ENCODE data around the gene FOXK1.

FOXK1 gene

DNA sequence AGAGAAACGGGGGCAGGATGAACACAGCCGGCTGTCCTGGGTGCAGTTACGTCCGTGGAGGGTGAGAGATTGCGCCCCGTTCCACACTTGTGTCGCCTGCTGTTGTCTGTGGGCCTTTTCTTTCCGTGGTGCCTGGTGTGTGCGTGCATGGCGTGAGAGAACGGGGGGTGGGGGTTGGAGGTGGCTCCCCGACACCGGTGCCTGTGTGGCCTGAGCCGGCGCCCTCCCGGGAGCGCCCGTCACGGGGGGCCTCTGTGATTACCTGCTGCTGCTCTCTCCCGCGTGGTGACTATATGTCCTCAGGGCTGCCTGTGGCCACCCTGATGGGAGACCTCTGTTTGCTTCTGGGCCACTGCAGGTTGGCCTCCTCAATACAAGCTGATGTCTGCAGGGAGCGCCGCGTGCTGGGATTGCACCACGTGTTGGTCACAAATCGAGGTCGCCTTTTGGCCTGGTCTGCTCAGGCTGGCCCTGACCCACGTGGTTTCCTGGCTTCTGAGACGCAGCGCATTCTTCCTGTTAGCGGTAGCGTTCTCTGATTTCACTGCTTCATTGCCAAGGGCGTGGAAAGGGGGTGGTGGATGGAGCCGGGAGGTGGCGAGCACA is 82.4 kb downstream of the FOXK1 start:
- no peak for DNase-seq (ENCODE audit: low read depth in 2 of 2)

DNA sequence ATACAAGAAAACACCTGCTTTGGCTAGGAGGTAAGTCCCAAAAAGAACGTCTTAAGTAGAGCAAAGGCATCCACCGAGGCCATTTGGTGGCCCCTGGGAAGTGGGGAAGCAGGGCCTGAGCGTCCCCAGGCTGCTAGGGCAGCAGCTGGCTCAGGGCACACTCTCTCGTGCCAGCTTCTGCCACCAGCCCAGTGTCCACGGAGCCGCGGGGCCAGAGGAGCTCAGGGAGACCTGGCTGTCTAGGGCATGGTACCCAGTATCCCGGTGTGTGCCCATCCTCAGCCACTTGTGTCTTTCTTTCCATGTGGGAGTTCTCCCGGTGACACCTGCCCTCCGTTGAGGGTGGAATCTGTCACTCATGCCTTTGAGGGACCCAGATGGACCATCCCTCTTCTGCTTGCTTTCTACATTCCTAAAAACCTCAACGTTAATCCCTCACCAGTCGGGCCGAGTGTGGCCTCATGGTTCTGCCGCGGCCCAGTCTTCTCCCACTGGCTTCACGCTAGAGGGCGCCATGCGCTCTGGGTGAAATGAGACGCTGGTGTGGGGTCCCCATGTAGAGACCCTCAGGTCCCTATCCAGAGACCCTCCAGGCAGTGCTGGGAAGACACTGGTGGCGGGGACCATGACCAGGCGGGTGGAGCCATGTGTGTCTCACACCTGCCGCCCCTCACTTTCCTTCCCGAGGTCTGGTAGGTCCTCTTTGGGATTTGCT is 83.8 kb downstream of the FOXK1 start:
- DNase-seq (ENCODE audit: low read depth in 2 of 2) = no peak

DNA sequence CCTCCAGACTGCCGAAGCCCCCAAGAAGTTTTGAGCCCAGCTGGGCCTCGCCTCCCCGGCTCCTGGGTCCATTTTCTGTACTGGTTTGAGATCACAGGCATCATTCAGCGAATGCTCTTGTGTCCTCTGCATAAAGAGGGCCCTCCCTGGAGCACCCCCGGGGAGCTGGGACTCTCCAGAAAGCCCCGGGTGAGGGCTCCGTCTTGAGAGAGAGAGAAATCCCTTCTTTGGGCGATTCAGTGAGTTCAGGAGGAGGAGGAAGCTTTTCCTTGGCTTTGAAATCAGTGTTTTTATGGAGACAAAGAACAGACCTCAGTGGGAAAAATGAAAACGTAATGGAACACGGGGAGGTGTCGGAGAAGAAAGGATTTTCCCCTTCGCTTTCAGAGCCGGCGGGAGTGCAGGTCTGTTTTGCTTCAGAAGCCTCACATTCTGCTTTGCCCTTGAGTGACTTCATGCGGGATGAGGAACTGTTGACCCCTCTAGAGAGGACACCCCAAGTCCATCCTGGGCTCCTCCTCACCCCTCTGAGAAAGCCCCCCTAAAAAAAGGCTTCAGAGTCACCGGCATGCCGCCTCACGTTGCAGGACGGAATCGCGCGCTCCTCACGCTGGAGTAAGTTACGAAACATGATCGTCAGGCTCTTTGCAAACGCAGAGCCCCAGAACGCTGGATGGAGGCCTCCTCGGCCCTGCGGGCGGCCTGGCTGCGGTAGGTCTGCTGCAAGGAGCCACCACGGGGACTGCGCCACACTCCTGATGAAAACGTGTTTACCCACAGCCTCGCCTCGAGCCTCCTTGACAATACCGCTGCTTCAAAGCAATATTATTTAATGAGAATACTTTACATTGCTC is 84.8 kb downstream of the FOXK1 start:
- no peak for DNase-seq (ENCODE audit: low read depth in 2 of 2)

DNA sequence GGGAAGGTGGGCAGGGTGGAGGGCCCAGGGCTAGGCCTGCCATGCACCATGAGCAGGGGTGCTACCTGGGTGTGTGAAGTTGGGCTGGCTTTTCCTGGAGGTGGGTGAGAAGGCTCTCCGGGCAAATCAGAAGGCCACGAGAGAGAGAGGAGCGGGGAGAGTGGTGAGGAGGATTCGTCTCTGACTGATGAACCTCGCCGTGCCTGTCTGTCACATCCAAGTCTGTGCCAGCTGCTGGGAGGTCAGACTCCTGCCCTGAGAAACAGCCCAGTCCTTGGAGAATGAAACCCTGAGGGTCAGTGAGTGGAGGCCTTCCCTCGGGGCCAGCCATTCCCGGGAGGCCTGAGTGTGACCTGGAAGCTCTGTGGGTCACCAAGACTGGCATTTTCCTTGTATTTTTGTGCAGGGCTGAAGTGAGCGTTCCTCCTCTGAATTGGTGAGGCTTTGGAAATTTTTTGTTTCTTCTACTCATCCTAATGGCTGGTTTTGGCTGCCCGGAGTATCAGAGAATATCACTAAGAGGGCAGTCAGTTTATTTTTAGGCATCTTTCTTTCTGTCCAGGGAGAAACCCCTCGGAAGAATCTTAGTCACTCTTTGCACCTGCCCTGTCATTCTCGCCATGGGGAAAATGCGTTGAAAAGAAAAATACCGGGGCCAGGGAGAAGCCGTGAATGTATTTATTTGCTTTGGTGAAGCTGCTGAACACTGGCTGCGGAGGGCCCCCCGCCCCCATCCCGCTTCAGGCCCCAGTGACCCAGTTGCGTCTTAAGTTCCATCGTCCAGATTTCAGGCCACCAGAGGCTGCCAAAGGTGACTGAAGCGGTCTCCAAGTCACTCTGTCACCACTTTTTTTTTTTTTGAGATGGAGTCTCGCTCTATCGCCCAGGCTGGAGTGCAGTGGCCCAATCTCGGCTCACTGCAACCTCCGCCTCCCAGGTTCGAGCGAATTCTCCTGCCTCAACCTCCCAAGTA is 86.8 kb downstream of the FOXK1 start:
- no peak for DNase-seq (ENCODE audit: low read depth in 2 of 2)

DNA sequence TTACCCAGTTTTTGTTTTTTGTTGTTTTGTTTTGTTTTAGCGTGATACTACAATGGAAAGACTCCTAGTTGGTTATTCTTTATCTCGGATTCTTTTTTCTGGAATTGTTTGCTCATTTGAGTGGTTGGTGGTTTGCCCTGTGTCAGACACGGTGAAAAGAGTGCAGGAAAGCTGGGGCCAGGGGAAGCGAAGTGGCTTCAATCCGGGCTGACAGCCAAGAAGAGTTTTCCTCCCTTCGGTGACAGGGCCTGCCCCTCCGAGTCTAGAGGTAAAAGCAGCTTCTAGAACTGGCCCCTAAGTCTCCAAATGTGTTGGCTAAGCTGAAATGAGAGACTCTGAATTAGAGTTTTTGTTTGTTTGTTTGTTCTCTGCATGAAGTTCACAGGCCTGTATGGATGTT is 87.7 kb downstream of the FOXK1 start:
- DNase-seq (ENCODE audit: low read depth in 2 of 2) = no peak

DNA sequence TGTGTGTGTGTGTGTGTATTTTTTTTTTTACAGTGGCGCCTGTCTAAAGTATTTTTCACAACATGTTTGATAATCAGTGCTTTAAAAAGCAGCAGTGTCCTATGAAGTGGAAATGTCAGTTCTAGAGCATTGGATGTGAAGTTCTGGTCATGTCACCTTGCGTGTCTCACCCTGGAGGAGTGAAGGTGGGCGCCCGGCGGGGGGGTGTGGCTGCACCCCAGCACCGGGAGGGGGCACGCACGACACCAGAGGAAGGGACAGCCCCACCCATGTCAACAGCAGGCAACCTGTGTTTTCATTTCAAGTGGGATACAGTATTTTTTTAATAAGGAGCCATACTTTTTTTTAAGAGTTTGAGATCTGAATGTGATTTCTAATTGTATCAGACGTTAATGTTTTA is 88.8 kb downstream of the FOXK1 start:
- DNase-seq (ENCODE audit: low read depth in 2 of 2) = no peak

DNA sequence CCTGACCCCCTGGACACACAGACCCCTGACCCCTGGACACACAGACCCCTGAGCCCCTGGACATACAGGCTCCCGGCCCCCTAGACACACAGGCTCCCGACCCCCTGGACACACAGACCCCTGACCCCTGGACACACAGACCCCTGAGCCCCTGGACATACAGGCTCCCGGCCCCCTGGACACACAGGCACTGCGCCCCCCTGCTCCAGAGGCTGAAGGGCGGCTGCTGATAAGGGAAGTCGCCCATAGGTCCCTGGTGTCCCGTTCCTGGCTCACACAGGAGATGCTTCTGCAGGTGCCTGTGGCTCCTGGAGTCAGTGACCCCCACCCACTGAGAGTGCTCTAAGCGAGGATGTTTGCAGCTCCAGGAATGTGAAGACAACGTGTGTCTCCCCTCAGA is 89.6 kb downstream of the FOXK1 start:
- DNase-seq (ENCODE audit: low read depth in 2 of 2) = no peak

DNA sequence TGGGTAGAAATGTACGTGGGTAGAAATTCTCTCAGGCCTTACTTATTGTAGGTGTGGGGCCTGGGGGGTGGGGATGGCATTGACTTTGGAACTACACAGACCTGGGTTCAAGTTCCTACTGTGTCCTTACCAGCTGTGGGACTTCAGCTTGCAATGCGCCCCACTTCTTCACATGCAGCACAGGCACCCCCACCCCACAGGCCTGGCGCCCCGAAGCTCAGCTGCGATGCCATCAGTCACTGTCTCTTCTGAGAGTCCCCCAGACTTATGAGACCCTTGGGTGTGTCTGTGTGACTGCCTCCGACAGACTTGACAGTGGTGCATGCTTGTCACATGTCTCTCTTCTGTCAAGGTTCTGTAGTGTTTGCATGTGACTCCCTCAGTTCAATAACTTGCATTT is 90.2 kb downstream of the FOXK1 start:
- DNase-seq (ENCODE audit: low read depth in 2 of 2) = no peak

DNA sequence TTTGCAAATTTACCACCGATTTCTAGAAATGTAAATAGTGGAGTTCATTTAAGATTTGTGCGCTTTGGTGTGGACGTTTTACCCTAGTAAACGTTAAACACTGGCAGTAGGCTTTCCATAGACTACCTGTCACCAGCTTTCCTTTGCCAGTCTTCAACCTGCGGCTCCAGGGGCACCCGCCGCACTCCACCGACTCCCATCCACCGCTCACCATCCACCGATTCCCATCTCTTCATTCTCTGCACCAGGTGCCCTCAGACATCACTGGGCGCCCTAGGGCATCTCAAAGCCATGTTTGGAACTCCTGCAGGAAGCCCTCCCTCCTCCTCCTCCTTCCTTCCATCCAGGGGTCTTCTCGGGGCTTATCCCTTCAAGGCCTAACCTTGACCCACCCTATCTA is 91.9 kb downstream of the FOXK1 start:
- no peak for DNase-seq (ENCODE audit: low read depth in 2 of 2)

DNA sequence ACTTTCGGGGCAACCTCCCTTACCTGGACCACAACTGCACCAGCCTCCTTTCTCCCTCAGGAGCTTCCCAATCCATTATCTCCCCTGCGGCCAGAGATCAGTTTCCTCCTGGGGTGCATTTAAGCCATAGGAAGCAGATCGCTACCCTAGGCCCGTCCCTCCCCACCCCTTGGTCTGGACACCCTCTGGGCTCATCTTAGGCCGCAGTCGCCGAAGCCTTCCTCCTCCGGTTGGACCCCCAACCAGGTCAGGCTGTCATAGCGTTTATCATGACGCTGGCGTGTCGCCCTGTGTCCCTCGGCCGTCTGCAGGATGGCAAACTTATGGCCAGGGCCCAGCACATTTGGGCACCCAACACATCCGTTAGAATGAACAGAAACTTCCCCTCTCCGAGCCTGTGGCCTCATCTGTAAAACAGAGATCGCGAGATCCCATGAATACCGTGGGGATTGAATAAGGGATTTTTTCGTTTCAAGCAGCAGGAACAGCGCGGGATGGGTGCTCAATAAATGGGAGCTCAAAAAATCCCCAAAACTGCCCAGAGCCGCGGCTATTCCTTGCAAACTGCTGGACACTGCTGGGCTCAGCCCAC is 92.7 kb downstream of the FOXK1 start:
- DNase-seq (ENCODE audit: low read depth in 2 of 2) = no peak

DNA sequence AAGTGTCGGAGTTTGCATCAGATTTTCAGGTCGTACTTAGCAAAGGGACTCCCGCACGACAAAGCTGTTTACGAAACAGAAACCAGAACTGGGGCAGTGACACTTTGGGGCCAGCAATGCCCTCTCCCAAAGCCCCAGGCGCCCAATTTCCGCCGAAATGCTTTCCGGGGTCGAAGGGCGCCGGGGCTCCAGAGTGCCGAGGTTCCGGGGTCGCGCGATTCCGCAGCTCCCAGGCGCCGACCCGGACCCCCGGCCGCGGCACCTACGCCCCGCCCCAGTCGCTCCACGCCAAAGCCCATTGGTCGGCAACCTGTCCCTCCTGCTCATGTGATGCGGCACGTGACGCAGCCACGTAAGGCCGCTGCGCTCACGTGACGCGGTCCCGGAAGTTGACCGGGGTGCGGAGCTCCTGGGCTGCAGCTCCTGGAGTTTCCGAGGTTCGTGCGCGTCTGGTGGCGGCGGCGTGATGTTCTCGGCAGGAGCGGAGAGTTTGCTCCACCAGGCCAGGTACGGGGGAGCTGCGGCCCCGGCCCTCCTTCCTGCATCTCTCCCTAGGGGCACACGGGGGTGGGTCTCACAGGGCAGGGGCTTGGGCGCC is 93.3 kb downstream of the FOXK1 start, which contains the start of gene AP5Z1:
AP5Z1 (plus strand) TSS at position 374 of the 598 bp plus-strand sequence; CDS start at position 467, 93 bp downstream.
- DNase-seq (ENCODE audit: low read depth in 2 of 2) = peak; percentile 87 to 91

DNA sequence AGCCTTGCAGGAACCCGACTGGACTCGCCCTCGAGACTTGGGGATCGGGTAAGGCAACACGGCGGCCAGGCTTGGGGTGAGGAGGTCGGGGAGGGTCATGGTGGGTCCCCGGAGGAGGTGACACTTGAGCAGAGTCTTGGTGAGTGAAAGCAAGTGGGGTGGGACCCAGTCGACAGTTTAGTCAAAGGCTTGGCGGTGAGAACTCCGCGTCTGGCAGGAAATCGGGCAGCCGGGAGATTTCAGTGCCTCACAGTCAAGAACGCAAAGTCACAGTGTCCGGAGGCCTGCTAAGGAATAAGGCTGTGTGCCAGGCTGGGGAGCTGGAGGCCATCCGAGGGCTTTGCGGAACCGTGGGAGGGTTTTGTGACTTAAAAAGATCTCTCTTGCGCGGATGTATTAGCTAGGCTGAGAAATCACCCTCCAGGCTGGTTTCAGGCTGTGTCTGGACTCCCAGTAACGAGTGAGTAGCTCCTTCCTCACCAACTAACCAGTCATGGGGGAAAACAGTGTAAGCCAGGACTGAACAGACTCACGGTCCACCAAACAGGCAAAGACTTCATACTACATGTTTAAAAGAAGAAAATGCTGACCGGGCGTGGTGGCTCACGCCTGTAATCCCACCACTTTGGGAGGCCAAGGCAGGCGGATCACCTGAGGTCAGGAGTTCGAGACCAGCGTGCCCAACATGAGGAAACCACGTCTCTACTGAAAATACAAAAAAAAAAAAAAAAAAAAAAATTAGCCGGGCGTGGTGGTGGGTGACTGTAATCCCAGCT is 93.9 kb downstream of the FOXK1 start:
- peak in 1 of 2 donors; percentile 15 for DNase-seq (ENCODE audit: low read depth in 2 of 2)

DNA sequence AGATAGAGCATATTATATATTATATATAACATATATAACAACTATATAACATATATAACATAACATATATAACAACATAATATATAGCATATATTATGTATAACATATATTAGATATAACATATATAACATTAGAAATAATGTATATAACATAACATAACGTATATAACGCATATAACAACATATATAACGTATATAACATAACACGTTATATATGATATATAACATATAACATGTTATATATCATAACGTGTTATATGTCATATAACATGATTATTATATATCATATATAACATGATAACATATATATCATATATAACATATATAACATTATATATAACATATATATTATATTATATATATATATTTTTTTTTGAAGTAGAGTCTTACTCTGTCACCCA is 97.0 kb downstream of the FOXK1 start:
- no peak for DNase-seq (ENCODE audit: low read depth in 2 of 2)

DNA sequence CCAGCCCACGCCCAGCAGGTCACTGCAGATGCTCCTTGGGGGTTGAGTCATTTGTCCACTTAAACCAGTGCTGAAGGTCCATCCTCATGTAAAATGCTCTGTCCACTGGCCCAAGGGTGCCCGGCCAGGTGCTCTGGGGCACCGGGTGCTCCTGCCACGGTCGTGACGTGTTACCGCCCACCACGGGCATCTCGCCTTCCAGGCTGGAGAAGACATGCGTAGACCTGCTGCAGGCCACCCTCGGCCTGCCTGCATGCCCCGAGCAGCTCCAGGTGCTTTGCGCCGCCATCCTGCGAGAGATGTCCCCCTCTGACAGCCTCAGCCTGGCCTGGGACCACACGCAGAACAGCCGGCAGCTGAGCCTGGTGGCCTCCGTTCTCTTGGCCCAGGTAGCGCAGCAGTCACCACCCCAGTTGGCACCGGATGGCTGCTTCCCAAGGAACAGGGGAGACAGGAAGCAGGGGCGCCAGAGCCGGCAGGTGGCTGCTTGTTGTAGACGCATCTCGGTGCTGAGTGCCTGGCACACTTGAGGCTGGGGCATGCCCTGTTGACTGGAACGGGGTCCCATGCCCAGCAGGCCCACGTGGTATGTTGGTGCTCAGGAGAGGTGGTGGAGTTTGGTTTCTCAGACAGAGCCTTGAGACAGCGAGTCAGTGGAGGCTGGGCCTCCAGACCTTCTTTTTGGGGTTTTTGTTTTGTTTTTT is 99.4 kb downstream of the FOXK1 start:
- DNase-seq (ENCODE audit: low read depth in 2 of 2) = no peak

DNA sequence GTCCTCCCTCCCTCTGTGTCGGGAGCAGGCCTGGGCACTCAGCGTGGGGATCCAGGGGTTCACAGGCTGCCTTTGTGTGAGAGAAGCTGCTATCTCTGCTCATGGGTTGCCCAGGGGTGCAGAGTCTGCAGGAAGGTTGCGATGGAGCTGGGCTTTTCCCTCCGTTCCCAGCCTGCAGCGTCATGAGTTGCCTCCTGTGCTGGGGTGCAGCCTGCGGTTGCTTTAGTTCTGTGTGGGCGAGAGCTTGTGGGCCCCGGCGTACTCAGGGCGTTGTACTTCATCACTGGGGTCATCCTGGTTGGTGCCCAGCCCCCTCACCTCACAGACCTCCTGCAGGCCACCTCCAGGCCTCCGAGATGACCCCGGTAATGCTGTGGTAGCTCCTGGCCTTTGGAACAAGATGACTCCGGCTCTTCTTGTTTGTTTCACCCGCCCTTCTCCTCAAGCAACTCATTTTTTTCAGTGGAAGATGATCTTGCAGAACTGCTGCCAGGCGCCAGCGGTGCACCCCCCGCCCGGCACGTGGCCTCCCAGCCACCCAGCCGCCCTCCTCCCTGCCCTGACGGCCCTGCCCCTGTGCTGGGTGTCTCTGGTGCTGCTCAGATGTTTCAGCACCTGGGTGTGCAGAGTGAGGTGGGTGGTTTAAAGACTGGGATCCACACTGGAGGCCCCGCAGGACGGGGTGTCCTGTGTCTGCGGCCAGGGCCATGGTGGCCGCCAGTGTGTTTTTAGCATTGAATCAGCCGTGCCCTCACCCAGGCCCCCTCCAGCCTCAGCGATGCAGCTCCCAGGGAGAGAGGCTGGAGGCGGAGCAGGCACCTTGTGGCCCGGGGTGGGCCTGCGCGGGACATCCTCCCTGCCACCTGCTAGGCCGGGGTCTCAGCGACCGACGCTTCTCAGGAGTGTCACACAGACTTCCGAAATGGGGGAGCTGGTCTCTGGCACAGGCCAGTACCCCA is 100.5 kb downstream of the FOXK1 start:
- no peak for DNase-seq (ENCODE audit: low read depth in 2 of 2)

DNA sequence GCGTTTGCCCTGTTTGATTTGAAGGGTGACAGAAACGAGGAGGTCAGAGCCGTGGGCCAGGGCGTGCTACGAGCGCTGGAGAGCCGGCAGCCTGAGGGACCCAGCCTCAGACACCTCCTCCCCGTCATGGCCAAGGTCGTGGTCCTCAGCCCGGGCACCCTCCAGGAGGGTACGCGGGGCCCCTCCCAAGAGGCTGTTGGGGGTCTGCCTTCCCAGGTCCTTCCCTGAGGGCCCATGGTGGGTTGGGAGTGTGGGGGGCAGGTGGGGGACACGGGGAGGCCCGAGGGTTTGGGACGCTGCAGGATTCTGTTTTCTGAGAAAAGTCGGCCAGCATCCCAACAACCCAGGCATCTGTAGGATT is 101.2 kb downstream of the FOXK1 start:
- DNase-seq (ENCODE audit: low read depth in 2 of 2) = no peak

DNA sequence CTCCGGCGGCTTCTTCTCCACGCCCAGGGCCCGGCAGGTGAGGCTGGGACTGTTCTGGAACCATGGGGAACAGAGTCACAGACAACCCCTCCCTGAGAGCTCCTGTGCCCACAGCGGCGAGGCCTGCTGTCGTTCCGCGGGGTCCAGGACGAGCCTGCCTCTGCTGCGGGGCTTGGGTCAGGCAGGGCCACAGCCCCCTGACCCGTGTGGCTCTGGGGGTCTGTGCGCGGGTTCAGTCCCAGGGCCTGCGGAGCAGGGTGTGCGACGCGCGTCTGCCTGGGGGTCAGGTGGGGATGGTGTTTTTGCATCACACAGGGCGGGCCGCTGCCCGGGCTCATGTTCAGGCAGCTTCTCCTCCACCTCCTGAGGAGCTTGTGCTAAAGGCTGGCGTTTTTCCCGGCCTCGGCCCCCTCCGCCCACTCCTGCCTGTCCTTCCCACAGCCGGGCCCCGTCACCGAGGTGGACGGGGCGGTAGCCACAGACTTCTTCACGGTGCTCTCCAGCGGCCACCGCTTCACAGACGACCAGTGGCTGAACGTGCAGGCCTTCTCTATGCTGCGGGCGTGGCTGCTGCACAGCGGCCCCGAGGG is 101.8 kb downstream of the FOXK1 start:
- no peak for DNase-seq (ENCODE audit: low read depth in 2 of 2)

DNA sequence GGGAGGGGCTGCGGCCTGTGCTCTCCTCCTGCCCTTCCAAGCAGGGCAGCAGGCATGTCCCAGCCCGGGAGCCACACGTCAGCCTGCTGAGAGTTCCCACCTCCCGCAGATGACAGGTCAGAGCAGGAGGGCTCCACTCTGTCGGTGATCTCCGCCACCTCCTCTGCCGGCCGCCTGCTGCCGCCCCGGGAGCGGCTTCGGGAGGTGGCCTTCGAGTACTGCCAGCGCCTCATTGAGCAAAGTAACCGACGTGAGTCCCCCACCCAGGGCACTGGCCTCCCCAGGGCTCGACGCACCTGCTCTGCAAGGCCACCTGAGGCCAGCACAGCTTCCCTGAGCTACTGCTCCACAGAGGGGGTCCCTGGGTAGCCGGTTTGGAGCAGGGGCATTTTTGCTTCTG is 102.7 kb downstream of the FOXK1 start:
- DNase-seq (ENCODE audit: low read depth in 2 of 2) = no peak
